Spinal cord (tissue), 10 donors: ENCODE measurements around the gene C9. TPM values are rescaled to one million over a fixed set of nuclear protein-coding genes. Genes with fewer than 3 reads are reported as not detected.
"Not testable (repeated sequence)": the region's sequence is repeated elsewhere in the genome, so short reads cannot be mapped to it uniquely, and the experiment has no call there.

ENCODE experiments used
- DNase-seq, 6 donors: peaks; one replicate each; pipeline versions ENCODE4 v3.0.0 to v3.0.0-alpha.2; 2013 to 2015; ENCODE audit warnings: low spot score in 6 of 6, low read depth in 4 of 6
- H3K27ac ChIP-seq: one replicate; pipeline ENCODE4 v1.5.1; 2013; ENCODE audit warnings: low read depth, low read length, control low read depth
- H3K27me3 ChIP-seq: one replicate; pipeline ENCODE4 v1.6.1; 2013; ENCODE audit warnings: low read length; ENCODE audit not compliant: control insufficient read depth, insufficient read depth
- H3K36me3 ChIP-seq: one replicate; pipeline ENCODE4 v1.6.1; 2013; ENCODE audit warnings: low read length; ENCODE audit not compliant: control insufficient read depth, insufficient read depth
- H3K4me1 ChIP-seq: one replicate; pipeline ENCODE4 v1.6.1; 2013; ENCODE audit warnings: low read length; ENCODE audit not compliant: control insufficient read depth, insufficient read depth
- H3K4me3 ChIP-seq: one replicate; pipeline ENCODE4 v1.5.1; 2013; ENCODE audit warnings: low read depth, low read length, control low read depth
- H3K9me3 ChIP-seq: one replicate; pipeline ENCODE4 v1.6.1; 2013; ENCODE audit warnings: low read length; ENCODE audit not compliant: control insufficient read depth, insufficient read depth
- WGBS: methylation state at CpG from one replicate; pipeline ENCODE4 v1.1.5; 2013; ENCODE audit warnings: missing lambda C conversion rate; ENCODE audit not compliant: insufficient coverage; 5-methylcytosine and 5-hydroxymethylcytosine counted together
- polyA plus RNA-seq, 2 donors: library from polyadenylated mRNA; unstranded; fragments of 120-200 nt; gene quantifications; one replicate each; pipeline ENCODE4 v1.2.1, GENCODE V29; 2013; ENCODE audit not compliant: insufficient read length in 2 of 2
- total RNA-seq, 2 donors: library from RNA; depleted of rRNA in 1 of 2; stranded (reverse); fragments of 120-200 nt in 1 of 2; fragments of >200 nt in 1 of 2; gene quantifications; one replicate each; pipeline versions ENCODE4 v1.2.3 to v1.2.4, GENCODE V29; 2013 to 2014
- donor health status: healthy.

Gene C9
- total and polyA plus RNA-seq, 4 donors, result 0.08 to 0.10 TPM; not detected in 2

DNA sequence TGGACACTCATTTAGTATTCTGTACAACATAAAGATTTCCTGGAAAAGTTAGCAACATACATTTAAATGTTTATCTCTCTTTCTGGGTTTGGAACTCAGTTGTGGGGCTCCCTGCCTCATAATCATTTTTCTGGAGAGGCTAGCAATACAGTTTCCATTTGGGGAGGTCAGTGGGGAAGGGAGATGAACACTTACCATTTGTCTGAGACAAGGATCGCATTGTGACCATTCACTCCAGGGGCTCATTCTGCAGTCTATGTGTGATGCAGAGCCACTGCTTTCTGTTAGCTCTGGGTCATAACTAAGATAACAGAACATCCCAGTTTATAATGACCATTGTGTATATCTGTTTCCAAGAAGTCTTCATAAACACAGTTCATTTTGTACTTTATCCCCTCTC, 22.4 kb downstream of the C9 start:
- Histone ChIP-seq H3K4me3 (no peak overlapping the region), H3K9me3 (no peaks in the 10 kb centered on the region), H3K4me1 (no peaks in the 10 kb centered on the region), H3K27me3 (no peaks in the 10 kb centered on the region), H3K36me3 (no peaks in the 10 kb centered on the region), H3K27ac (no peak overlapping the region)
- WGBS, result 50% methylated on average over 1 of the region's 1 CpG
- DNase-seq, result peak in 4 of 6 donors; percentile 1 to 36 (median 23)

- DNase-seq, result no peak
- no peaks in the 10 kb centered on the region for H3K27me3 ChIP-seq
- no peaks in the 10 kb centered on the region for H3K9me3 ChIP-seq
- no CpG with 5 or more reads among the region's 1 CpG for WGBS
- H3K36me3 ChIP-seq, result no peaks in the 10 kb centered on the region
- H3K4me1 ChIP-seq, result no peaks in the 10 kb centered on the region
- no peak overlapping the region for H3K4me3 ChIP-seq
- no peak overlapping the region for H3K27ac ChIP-seq
These were observed 23.8 kb downstream of the C9 start for GRCh38 chr5:39340506-39340905.

GRCh38 chr5:39337252-39337915, 26.9 kb downstream of the C9 start:
- H3K9me3 ChIP-seq, result no peaks in the 10 kb centered on the region
- no CpG with 5 or more reads among the region's 1 CpG for WGBS
- no peaks in the 10 kb centered on the region for H3K36me3 ChIP-seq
- H3K27ac ChIP-seq, result no peak overlapping the region
- peak in 1 of 6 donors; percentile 4 for DNase-seq
- H3K4me3 ChIP-seq, result no peak overlapping the region
- no peaks in the 10 kb centered on the region for H3K4me1 ChIP-seq
- no peaks in the 10 kb centered on the region for H3K27me3 ChIP-seq

- H3K9me3 ChIP-seq, H3K4me3 ChIP-seq, H3K4me1 ChIP-seq, DNase-seq, H3K36me3 ChIP-seq, H3K27ac ChIP-seq, H3K27me3 ChIP-seq: not testable (repeated sequence)
- whole genome bisulfite sequencing, result 96% methylated on average over 4 of the region's 27 CpGs
These were observed 30.0 kb downstream of the C9 start for GRCh38 chr5:39334296-39334695.

DNA sequence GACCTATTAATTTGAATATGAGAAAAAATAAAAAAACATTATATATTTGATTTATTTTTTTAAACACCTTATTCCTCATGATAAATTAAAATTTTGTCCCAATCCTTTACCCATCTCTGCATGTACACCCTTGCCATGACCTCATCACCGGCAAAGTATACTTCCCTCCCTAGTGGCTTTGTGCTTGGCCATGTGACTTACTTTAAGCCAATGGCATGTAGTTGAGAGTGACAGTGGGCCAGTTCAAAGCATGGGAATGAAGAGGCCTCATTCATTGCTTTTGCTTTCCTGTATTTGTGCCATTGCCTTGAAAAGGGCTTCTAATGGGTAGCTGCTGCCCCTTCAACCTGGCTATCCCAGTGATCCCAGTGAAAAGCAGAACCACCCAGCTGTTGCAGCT, 31.2 kb downstream of the C9 start:
- WGBS, result no CpG with 5 or more reads among the region's 1 CpG
- H3K27me3 ChIP-seq, result no peaks in the 10 kb centered on the region
- no peak for DNase-seq
- no peaks in the 10 kb centered on the region for H3K9me3 ChIP-seq
- H3K36me3 ChIP-seq, result no peaks in the 10 kb centered on the region
- no peak overlapping the region for H3K27ac ChIP-seq
- H3K4me3 ChIP-seq, result no peak overlapping the region
- no peaks in the 10 kb centered on the region for H3K4me1 ChIP-seq

DNA sequence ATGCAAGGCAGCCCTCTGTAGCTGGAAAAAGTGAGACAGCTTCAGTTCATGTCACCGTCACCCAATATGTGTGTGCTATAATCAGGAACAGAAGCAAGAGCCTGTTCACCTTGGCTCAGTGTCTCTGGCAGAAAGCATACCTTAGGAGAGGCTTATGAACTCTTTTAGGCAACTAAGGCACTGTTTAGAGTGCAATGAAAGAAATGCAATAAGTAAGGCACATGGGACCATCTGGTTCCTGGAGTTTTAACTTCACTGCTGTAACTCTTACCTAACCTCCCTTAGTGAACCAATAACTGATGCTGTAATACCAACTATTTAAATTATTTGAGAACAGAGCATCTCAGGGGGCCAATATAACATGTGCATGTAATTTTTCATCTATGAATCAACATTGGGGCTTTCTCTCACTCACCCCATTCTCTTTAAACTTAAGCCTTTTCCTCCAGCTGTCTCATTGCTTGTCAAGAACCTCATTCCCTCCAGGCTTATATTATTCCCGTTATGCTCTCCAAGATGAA, 32.4 kb downstream of the C9 start:
- 89% methylated on average over 1 of the region's 2 CpGs for WGBS
- Histone ChIP-seq H3K4me1 (no peaks in the 10 kb centered on the region), H3K9me3 (no peaks in the 10 kb centered on the region), H3K4me3 (no peak overlapping the region), H3K27me3 (no peaks in the 10 kb centered on the region), H3K36me3 (no peaks in the 10 kb centered on the region), H3K27ac (no peak overlapping the region)
- peak in 1 of 6 donors; percentile 7 for DNase-seq

DNA sequence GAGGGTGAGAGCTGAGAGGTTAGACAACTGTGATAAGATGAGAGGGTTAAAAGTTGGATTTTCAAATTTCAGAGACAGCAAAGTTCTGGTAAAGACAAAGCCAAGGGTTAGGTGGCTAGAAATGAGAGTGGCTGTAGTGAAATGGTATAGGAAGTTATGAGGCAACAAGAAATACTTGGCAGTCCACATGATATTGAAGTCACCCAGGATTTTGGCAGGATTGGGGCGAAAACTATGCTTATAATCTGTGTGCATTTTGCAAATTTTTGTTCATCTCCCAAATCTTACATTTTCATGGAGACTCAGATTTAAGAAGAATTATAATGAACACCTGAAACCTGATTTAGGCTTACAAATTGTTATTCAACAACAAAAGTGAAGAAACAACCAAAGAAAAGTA, 35.6 kb downstream of the C9 start:
- Histone ChIP-seq H3K4me1 (no peaks in the 10 kb centered on the region), H3K36me3 (no peaks in the 10 kb centered on the region), H3K27me3 (no peaks in the 10 kb centered on the region), H3K9me3 (no peaks in the 10 kb centered on the region), H3K4me3 (no peak overlapping the region), H3K27ac (no peak overlapping the region)
- no peak for DNase-seq
- WGBS, result no CpG with 5 or more reads among the region's 1 CpG

GRCh38 chr5:39323542-39323941, 40.8 kb downstream of the C9 start:
- H3K9me3 ChIP-seq, result peaks cover 2% of the 10 kb centered on the region
- no peaks in the 10 kb centered on the region for H3K27me3 ChIP-seq
- H3K4me3 ChIP-seq, result no peak overlapping the region
- DNase-seq, result no peak
- no peaks in the 10 kb centered on the region for H3K4me1 ChIP-seq
- no peak overlapping the region for H3K27ac ChIP-seq
- no CpG with 5 or more reads among the region's 3 CpGs for WGBS
- no peaks in the 10 kb centered on the region for H3K36me3 ChIP-seq

- WGBS, result 94% methylated on average over 3 of the region's 3 CpGs
- Histone ChIP-seq H3K27me3 (no peaks in the 10 kb centered on the region), H3K36me3 (no peaks in the 10 kb centered on the region), H3K27ac (no peak overlapping the region), H3K9me3 (peaks cover 2% of the 10 kb centered on the region), H3K4me3 (no peak overlapping the region), H3K4me1 (no peaks in the 10 kb centered on the region)
- no peak for DNase-seq
These were observed 44.9 kb downstream of the C9 start for GRCh38 chr5:39319395-39319794.

DNA sequence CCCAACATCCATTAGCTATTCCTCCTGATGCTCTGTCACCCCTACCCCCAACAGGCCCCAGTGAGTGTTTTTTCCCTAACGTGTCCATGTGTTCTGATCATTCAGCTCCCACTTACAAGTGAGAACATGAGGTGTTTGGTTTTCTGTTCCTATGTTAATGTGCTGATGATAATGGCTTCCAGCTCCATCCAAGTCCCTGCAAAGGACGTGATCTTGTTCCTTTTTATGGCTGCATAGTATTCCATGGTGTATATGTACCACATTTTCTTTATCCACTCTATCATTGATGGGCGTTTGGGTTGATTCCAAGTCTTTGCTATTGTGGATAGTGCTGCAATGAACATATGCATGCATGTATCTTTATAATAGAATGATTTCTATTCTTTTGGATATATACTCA, 47.8 kb downstream of the C9 start:
- H3K27me3 ChIP-seq, H3K9me3 ChIP-seq, H3K27ac ChIP-seq, H3K4me3 ChIP-seq, H3K4me1 ChIP-seq, H3K36me3 ChIP-seq, DNase-seq: not testable (repeated sequence)
- WGBS, result no CpG with 5 or more reads among the region's 3 CpGs
